BE2C (cell line): Measurements from ENCODE around the gene FGF6.

Experiments used
- DNase-seq: peaks from one replicate; pipeline ENCODE4 v3.0.0-alpha.2; 2020
- H3K27me3 ChIP-seq: fragments of 250-450 bp; sonication (Bioruptor Pico); 2 replicates; pipeline ENCODE4 v1.5.1; 2020; ENCODE audit warnings: mild to moderate bottlenecking
- H3K36me3 ChIP-seq: fragments of 250-450 bp; sonication (Bioruptor Pico); 2 replicates; pipeline ENCODE4 v1.5.1; 2020; ENCODE audit warnings: mild to moderate bottlenecking
- H3K4me1 ChIP-seq: fragments of 250-450 bp; sonication (Bioruptor Pico); 2 replicates; pipeline ENCODE4 v1.5.1; 2020
- H3K4me3 ChIP-seq: 2 replicates; pipeline ENCODE4 v1.5.1; 2011; ENCODE audit warnings: low read depth, low read length
- H3K9me3 ChIP-seq: fragments of 250-450 bp; sonication (Bioruptor Pico); 2 replicates; pipeline ENCODE4 v1.5.1; 2020
- CTCF ChIP-seq: IDR thresholded peaks from 2 replicates; pipeline ENCODE4 v1.5.1; 2012; ENCODE audit warnings: mild to moderate bottlenecking, low read depth, low read length

The FGF6 gene

DNA sequence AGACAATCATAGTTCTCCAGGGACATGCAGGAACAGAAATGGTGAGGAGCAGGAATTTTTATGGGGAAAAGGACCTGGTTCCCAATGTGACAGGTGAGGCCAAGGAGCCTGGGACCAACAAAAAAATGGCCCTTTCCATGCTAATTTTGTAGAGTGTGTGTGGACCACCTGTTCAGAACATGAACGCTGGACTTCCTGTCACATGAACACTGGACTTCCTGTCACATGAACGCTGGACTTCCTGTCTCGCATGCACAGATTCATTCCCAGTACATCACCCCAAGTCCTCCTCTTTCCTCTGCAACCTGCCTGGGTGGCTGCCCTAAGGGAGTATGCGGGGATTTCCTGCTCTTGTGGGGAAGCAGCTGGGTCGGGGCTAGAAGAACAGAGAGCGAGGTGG is 10.1 kb downstream of the FGF6 start:
- TF ChIP-seq CTCF, result no peak
- Histone ChIP-seq H3K9me3 (no peaks in the 10 kb centered on the region), H3K4me1 (no peaks in the 10 kb centered on the region), H3K36me3 (no peaks in the 10 kb centered on the region), H3K27me3 (no peaks in the 10 kb centered on the region), H3K4me3 (no peak overlapping the region)
- no peak for DNase-seq

GRCh38 chr12:4434706-4435425 is 10.7 kb downstream of the FGF6 start:
- no peaks in the 10 kb centered on the region for H3K9me3 ChIP-seq
- no peaks in the 10 kb centered on the region for H3K36me3 ChIP-seq
- H3K4me1 ChIP-seq, result no peaks in the 10 kb centered on the region
- no peak for TF ChIP-seq CTCF
- no peaks in the 10 kb centered on the region for H3K27me3 ChIP-seq
- no peak overlapping the region for H3K4me3 ChIP-seq
- no peak for DNase-seq

- Histone ChIP-seq H3K36me3 (no peaks in the 10 kb centered on the region), H3K27me3 (no peaks in the 10 kb centered on the region; the same call in 1 of the 2 replicates), H3K4me1 (no peaks in the 10 kb centered on the region), H3K9me3 (no peaks in the 10 kb centered on the region), H3K4me3 (no peak overlapping the region)
- TF ChIP-seq CTCF, result no peak
- DNase-seq, result no peak
These were observed 11.3 kb downstream of the FGF6 start for GRCh38 chr12:4434301-4434700.

GRCh38 chr12:4433745-4434058 is 11.9 kb downstream of the FGF6 start:
- peaks cover 5% of the 10 kb centered on the region; the same call in 1 of the 2 replicates for H3K27me3 ChIP-seq
- no peak for TF ChIP-seq CTCF
- H3K36me3 ChIP-seq, result no peaks in the 10 kb centered on the region

DNA sequence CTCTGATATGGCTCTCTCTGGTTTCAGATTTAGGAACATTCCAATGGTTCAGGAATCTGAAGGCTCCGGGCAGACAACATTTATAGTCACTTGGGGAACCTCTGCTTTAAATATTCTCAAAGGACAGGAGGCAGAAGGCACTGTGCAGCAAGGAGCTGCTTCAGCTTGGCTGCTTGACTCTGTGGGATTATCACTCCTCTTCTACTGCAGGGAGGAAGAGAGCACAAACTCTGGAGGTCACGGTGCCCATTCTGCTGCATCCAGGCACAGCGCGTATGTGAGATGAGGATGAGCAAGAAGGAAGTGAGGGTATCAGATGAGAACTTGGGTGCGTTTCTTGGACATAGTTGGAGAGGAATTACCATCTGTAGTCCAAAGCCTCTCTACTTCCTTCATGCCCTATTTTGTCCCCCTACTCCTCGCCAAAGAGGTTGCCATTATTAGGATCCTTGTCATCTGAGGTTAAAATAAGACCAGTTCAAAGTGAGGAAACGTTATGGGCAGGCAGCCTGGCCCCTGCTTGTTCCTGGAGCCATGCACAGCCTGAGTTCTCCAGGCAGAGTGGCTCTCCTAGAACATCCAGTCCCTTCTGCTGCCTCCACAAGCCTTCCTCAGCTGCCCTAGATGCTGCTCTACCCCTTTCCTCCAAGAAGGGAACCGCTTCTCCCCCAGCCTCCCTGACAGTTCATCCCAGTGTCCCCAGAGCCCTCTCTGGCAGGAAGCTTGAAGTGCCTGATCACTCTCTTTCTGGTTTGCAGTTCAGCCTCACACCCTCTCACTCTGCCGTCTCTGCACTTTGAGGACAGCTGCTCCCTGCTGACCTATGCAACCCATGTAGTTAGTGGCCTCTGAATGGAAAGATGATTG is 12.5 kb downstream of the FGF6 start:
- H3K4me3 ChIP-seq, result no peak overlapping the region
- no peak for TF ChIP-seq CTCF
- no peaks in the 10 kb centered on the region for H3K4me1 ChIP-seq
- H3K9me3 ChIP-seq, result no peaks in the 10 kb centered on the region
- H3K27me3 ChIP-seq, result peaks cover 5% of the 10 kb centered on the region; the same call in 1 of the 2 replicates
- DNase-seq, result no peak
- no peaks in the 10 kb centered on the region for H3K36me3 ChIP-seq

More at GRCh38 chr12:4433745-4434058, 11.9 kb downstream of the FGF6 start:
- no peak for DNase-seq
- Histone ChIP-seq H3K9me3 (no peaks in the 10 kb centered on the region), H3K4me1 (no peaks in the 10 kb centered on the region), H3K4me3 (no peak overlapping the region)

- no peak for TF ChIP-seq CTCF
- peaks cover 5% of the 10 kb centered on the region; the same call in 1 of the 2 replicates for H3K27me3 ChIP-seq
- no peaks in the 10 kb centered on the region for H3K4me1 ChIP-seq
- no peak overlapping the region for H3K4me3 ChIP-seq
- no peak for DNase-seq
- H3K9me3 ChIP-seq, result no peaks in the 10 kb centered on the region
- H3K36me3 ChIP-seq, result no peaks in the 10 kb centered on the region
These were observed 13.7 kb downstream of the FGF6 start for GRCh38 chr12:4431866-4432265.
